Muscle layer of duodenum (tissue), 2 donors: ENCODE measurements around the gene TSPAN9.

Experiments used
- H3K27ac ChIP-seq: one replicate; pipeline ENCODE4 v1.7.0; 2013; ENCODE audit warnings: mild to moderate bottlenecking, low read length
- H3K27me3 ChIP-seq: one replicate; pipeline ENCODE4 v1.7.0; 2013; ENCODE audit warnings: low read depth, mild to moderate bottlenecking, control low read depth, low read length
- H3K36me3 ChIP-seq, 2 donors: one replicate each; pipeline ENCODE4 v1.7.0; 2013; ENCODE audit warnings: low read length in 2 of 2, control low read depth in 1 of 2, mild to moderate bottlenecking in 1 of 2; ENCODE audit not compliant: insufficient read depth in 2 of 2, control insufficient read depth in 1 of 2
- H3K4me1 ChIP-seq, 2 donors: one replicate each; pipeline ENCODE4 v1.7.0; 2013; ENCODE audit warnings: low read length in 2 of 2, mild to moderate bottlenecking in 2 of 2, control low read depth in 1 of 2, moderate library complexity in 1 of 2; ENCODE audit not compliant: insufficient read depth in 2 of 2, control insufficient read depth in 1 of 2
- H3K4me3 ChIP-seq, 2 donors: one replicate each; pipeline ENCODE4 v1.7.0; 2013; ENCODE audit warnings: low read length in 2 of 2, low read depth in 1 of 2, mild to moderate bottlenecking in 1 of 2
- H3K9me3 ChIP-seq, 2 donors: one replicate each; pipeline ENCODE4 v1.7.0; 2013; ENCODE audit warnings: low read length in 2 of 2, control low read depth in 1 of 2, mild to moderate bottlenecking in 1 of 2; ENCODE audit not compliant: control insufficient read depth in 1 of 2
- donor health status: healthy.

TSPAN9 gene

GRCh38 chr12:3326156-3326849 lies 249.1 kb downstream of the TSPAN9 start:
- H3K9me3 ChIP-seq: no peaks in the 10 kb centered on the region

DNA sequence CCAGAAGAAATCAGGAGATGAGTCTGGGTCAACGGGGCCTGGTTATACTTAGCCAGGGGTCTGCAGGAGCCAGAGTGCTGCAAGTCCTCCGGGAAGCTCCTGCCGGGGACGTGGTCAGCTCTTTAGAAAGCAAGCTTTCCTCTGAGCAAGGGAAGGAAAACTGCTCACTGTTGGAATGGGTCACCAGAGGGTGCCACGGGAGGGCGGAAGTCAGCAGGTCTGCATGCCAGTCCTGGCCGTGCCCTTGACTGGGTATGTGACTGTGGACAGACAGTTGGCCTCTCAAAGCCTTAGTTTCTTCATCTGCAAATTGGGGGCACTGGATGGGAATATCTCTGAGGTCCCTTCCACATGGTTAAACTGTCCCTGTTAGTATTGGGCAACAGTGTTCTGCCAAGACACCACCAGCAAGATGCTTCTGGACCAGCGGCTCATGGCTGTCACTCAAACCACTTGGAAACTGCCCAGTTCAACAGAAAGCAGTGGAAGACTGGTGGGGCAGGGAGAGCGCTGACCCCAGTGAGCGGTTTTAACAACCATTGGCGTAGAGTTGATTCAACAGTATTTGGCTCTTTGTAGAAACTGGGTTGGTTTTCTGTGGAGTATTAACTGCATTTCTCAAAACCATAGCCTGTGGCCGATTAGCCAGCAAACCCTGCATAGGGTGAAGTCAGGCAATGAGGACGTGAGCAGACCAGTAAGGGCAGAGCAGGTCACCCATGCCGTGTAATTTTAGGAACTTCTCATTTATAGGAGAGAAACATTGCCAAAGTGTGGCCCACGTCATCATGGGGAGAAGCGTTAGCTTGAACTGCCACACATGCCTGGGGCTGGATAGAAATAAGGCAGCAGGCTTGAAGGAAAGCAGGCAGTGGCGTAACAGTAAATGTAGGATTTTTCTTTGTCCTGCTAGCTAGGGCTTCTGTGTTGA lies 249.9 kb downstream of the TSPAN9 start:
- no peaks in the 10 kb centered on the region for H3K27me3 ChIP-seq
- H3K27ac ChIP-seq: no peak overlapping the region
- H3K9me3 ChIP-seq: no peaks in the 10 kb centered on the region
- H3K4me3 ChIP-seq: no peak overlapping the region
- H3K4me1 ChIP-seq: no peaks in the 10 kb centered on the region
- no peaks in the 10 kb centered on the region for H3K36me3 ChIP-seq

More at GRCh38 chr12:3326156-3326849, 249.1 kb downstream of the TSPAN9 start:
- no peak overlapping the region for H3K27ac ChIP-seq
- no peaks in the 10 kb centered on the region for H3K4me1 ChIP-seq
- no peak overlapping the region for H3K4me3 ChIP-seq
- H3K36me3 ChIP-seq: no peaks in the 10 kb centered on the region
- H3K27me3 ChIP-seq: no peaks in the 10 kb centered on the region

DNA sequence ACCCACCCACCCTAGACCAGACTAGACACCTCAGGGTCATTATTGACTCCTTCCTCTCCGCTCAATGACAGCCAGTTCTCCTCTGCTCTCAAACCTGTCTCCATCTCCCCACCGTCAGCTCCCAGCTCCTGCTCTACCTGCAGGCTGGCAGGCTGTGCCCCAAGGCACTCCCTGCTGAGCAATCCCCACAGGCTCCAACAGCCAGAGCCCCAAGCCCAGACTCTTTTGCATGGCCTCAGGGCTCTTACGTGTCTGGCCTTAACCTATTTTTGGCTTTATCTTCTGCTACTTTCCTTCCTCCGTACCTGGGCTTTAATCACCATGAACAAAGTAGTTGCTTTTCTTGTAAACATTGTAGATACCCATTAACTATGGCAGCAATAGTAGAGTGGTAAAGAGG lies 250.9 kb downstream of the TSPAN9 start:
- no peaks in the 10 kb centered on the region for H3K4me1 ChIP-seq
- no peaks in the 10 kb centered on the region for H3K36me3 ChIP-seq
- H3K27me3 ChIP-seq: no peaks in the 10 kb centered on the region
- no peak overlapping the region for H3K27ac ChIP-seq
- no peaks in the 10 kb centered on the region for H3K9me3 ChIP-seq
- no peak overlapping the region for H3K4me3 ChIP-seq

DNA sequence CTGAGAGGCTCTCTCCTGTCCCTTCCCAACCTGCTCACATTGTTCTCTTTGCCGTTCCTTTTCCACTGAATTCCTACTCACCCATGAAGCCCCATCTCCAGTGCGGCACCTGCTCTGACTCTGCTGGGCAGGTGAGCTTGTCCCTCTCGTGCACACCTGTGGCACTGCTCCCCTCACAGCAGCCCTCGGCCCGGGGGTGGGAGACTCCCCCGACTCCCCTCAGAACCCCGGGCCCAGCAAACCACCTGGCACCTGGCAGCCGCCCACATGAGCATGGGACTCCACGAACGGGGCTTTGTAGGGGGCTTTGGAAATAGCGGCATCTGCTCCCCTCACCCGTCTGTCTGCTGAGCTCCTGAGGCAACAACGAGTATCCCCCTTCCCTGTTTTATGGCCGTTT lies 251.4 kb downstream of the TSPAN9 start:
- H3K4me3 ChIP-seq: no peak overlapping the region
- no peak overlapping the region for H3K27ac ChIP-seq
- H3K4me1 ChIP-seq: no peaks in the 10 kb centered on the region
- H3K36me3 ChIP-seq: no peaks in the 10 kb centered on the region
- H3K27me3 ChIP-seq: no peaks in the 10 kb centered on the region
- no peaks in the 10 kb centered on the region for H3K9me3 ChIP-seq

DNA sequence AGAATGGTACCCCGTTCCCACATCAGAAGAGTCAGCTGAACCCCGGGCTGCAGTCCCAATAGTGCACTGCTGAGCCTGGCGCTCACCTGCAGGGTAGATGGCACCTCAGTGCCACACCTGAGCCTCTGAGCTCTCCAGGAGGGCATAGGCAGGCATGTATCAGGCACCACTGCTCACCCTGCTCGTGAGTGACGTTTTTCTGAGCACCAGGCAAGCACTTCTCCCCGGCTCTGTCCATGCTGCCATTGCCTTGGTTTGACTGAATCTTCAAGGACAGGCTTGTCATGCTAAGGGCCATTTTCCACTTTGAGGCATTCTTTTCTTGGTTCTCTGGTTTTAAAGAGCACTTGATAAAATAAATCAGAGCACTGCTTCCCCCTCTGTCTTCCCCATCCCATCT lies 252.2 kb downstream of the TSPAN9 start:
- Histone ChIP-seq H3K4me3 (no peak overlapping the region), H3K27me3 (no peaks in the 10 kb centered on the region), H3K4me1 (no peaks in the 10 kb centered on the region), H3K27ac (no peak overlapping the region), H3K36me3 (no peaks in the 10 kb centered on the region), H3K9me3 (no peaks in the 10 kb centered on the region)

GRCh38 chr12:3330976-3331510 lies 253.9 kb downstream of the TSPAN9 start:
- Histone ChIP-seq H3K9me3 (no peaks in the 10 kb centered on the region), H3K4me3 (no peak overlapping the region), H3K27me3 (no peaks in the 10 kb centered on the region), H3K36me3 (no peaks in the 10 kb centered on the region), H3K27ac (no peak overlapping the region), H3K4me1 (peaks cover 0 to 2% of the 10 kb centered on the region in 2 donors)

DNA sequence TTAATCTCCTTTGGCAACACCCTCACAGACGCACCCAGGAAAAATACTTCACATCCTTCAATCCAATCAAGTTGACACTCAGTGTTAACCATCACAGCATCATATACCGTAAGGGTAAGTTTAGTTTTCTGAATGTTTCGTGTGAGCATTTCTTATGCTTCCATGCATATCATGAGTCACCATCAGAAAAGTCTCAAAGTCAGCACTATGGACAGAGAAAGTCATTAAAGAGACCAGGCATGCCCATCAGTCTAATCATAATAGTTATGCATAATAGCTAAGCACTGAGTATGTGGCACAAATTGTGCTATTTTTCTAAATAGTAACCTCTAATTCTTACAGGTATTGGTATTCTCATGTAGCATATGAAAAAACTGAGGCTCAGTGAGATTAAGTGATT lies 255.0 kb downstream of the TSPAN9 start:
- Histone ChIP-seq H3K9me3 (no peaks in the 10 kb centered on the region), H3K4me1 (peaks cover 0 to 10% of the 10 kb centered on the region in 2 donors), H3K27ac (no peak overlapping the region), H3K36me3 (no peaks in the 10 kb centered on the region), H3K27me3 (no peaks in the 10 kb centered on the region), H3K4me3 (no peak overlapping the region)

- H3K27ac ChIP-seq: no peak overlapping the region
- H3K9me3 ChIP-seq: no peaks in the 10 kb centered on the region
- H3K36me3 ChIP-seq: no peaks in the 10 kb centered on the region
- peaks cover 0 to 10% of the 10 kb centered on the region in 2 donors for H3K4me1 ChIP-seq
- H3K27me3 ChIP-seq: no peaks in the 10 kb centered on the region
- H3K4me3 ChIP-seq: no peak overlapping the region
These were observed 256.4 kb downstream of the TSPAN9 start for GRCh38 chr12:3333583-3333982.

- Histone ChIP-seq H3K27me3 (no peaks in the 10 kb centered on the region), H3K36me3 (no peaks in the 10 kb centered on the region), H3K27ac (no peak overlapping the region), H3K9me3 (no peaks in the 10 kb centered on the region), H3K4me3 (no peak overlapping the region), H3K4me1 (peaks cover 0 to 10% of the 10 kb centered on the region in 2 donors)
These were observed 256.8 kb downstream of the TSPAN9 start for GRCh38 chr12:3333991-3334391.

- H3K27me3 ChIP-seq: no peaks in the 10 kb centered on the region
- no peaks in the 10 kb centered on the region for H3K9me3 ChIP-seq
- H3K4me1 ChIP-seq: peaks cover 0 to 10% of the 10 kb centered on the region in 2 donors
- H3K4me3 ChIP-seq: no peak overlapping the region
- no peak overlapping the region for H3K27ac ChIP-seq
- no peaks in the 10 kb centered on the region for H3K36me3 ChIP-seq
These were observed 257.9 kb downstream of the TSPAN9 start for GRCh38 chr12:3335078-3335487.
